OCI-LY3 (cell line): ENCODE data around the gene ZFR2.

ENCODE experiments used
- H2AFZ ChIP-seq: fragments of 200-600, 300-600 bp; shearing (Covaris generic); 2 replicates; pipeline ENCODE4 v1.6.0; 2014; ENCODE audit warnings: antibody characterized with exemption, low read depth, low read length
- H3K27ac ChIP-seq: fragments of 200-600, 300-600 bp; sonication (generic); 2 replicates; pipeline ENCODE4 v1.5.1; 2014; ENCODE audit warnings: mild to moderate bottlenecking, low read length, moderate library complexity, mixed read lengths
- H3K27me3 ChIP-seq: fragments of 200-600, 300-600 bp; sonication (generic); 2 replicates; pipeline ENCODE4 v1.6.1; 2014; ENCODE audit warnings: low read depth, low read length, mixed read lengths
- H3K36me3 ChIP-seq: fragments of 200-600, 300-600 bp; sonication (generic); replicated peaks from 2 replicates; pipeline ENCODE3; 2014; ENCODE audit warnings: low read depth, low read length, mixed read lengths
- H3K4me1 ChIP-seq: fragments of 300-600, 200-600 bp; sonication (generic); 2 replicates; pipeline ENCODE4 v1.6.1; 2014; ENCODE audit warnings: low read length, mixed read lengths
- H3K4me2 ChIP-seq: fragments of 200-600, 300-600 bp; sonication (generic); 2 replicates; pipeline ENCODE4 v1.6.1; 2014; ENCODE audit warnings: low read length, mixed read lengths
- H3K4me3 ChIP-seq: fragments of 300-600, 200-600 bp; sonication (generic); 2 replicates; pipeline ENCODE4 v1.5.1; 2014; ENCODE audit warnings: antibody characterized with exemption, mild to moderate bottlenecking, low read length, moderate library complexity
- H3K79me2 ChIP-seq: fragments of 300-600, 200-600 bp; shearing (Covaris generic); 2 replicates; pipeline ENCODE4 v1.6.1; 2014; ENCODE audit warnings: mild to moderate bottlenecking, low read length, mixed read lengths
- H3K9ac ChIP-seq: fragments of 300-600, 200-600 bp; shearing (Covaris generic); 2 replicates; pipeline ENCODE4 v1.6.0; 2014; ENCODE audit warnings: mild to moderate bottlenecking, low read length, moderate library complexity
- H3K9me3 ChIP-seq: fragments of 200-600, 300-600 bp; shearing (Covaris generic); 2 replicates; pipeline ENCODE4 v1.6.1; 2014; ENCODE audit warnings: low read length, mixed read lengths; ENCODE audit not compliant: insufficient read depth
- H4K20me1 ChIP-seq: fragments of 200-600, 300-600 bp; sonication (generic); 2 replicates; pipeline ENCODE4 v1.6.1; 2016; ENCODE audit warnings: low read length, mixed read lengths; ENCODE audit not compliant: insufficient read depth
- CTCF ChIP-seq: fragments of 200-600, 300-600 bp; sonication (generic); IDR thresholded peaks from 2 replicates; pipeline ENCODE4 v1.5.1; 2014; ENCODE audit warnings: antibody characterized with exemption, low read length, low read depth
- EZH2phosphoT487 ChIP-seq: fragments of 200-600 bp; shearing (Covaris generic); IDR thresholded peaks from 2 replicates; pipeline ENCODE4 v1.6.1; 2018; ENCODE audit warnings: antibody characterized with exemption, mixed run types, low read depth

The ZFR2 gene

GRCh38 chr19:3804429-3804828, 64.4 kb downstream of the ZFR2 start:
- no peak overlapping the region for H3K4me3 ChIP-seq
- no peaks in the 10 kb centered on the region for H4K20me1 ChIP-seq
- H3K27ac ChIP-seq = no peak overlapping the region
- no peak overlapping the region for H2AFZ ChIP-seq
- no peak overlapping the region for H3K9ac ChIP-seq
- no peaks in the 10 kb centered on the region for H3K36me3 ChIP-seq
- H3K27me3 ChIP-seq = no peaks in the 10 kb centered on the region
- TF ChIP-seq CTCF = no peak
- no peak for TF ChIP-seq EZH2phosphoT487
- H3K9me3 ChIP-seq = no peaks in the 10 kb centered on the region; the same call in 1 of the 2 replicates
- H3K79me2 ChIP-seq = no peaks in the 10 kb centered on the region
- H3K4me2 ChIP-seq = no peak overlapping the region
- H3K4me1 ChIP-seq = 0 out of 2 replicates have a peak, but pooled peaks cover 2% of the 10 kb centered on the region

- Histone ChIP-seq H3K36me3 (no peaks in the 10 kb centered on the region), H3K9me3 (no peaks in the 10 kb centered on the region; the same call in 1 of the 2 replicates), H3K9ac (no peak overlapping the region), H3K4me2 (no peak overlapping the region), H3K4me1 (no peaks in the 10 kb centered on the region), H3K27ac (no peak overlapping the region), H4K20me1 (no peaks in the 10 kb centered on the region), H3K79me2 (no peaks in the 10 kb centered on the region), H3K4me3 (no peak overlapping the region), H2AFZ (no peak overlapping the region), H3K27me3 (no peaks in the 10 kb centered on the region)
- no peak for TF ChIP-seq EZH2phosphoT487
- TF ChIP-seq CTCF = no peak
Observed at GRCh38 chr19:3803986-3804385, 64.9 kb downstream of the ZFR2 start.

- no peaks in the 10 kb centered on the region for H3K4me1 ChIP-seq
- no peaks in the 10 kb centered on the region for H4K20me1 ChIP-seq
Observed at GRCh38 chr19:3803114-3803888, 65.5 kb downstream of the ZFR2 start.

More at GRCh38 chr19:3803114-3803888, 65.5 kb downstream of the ZFR2 start:
- Histone ChIP-seq H2AFZ (no peak overlapping the region), H3K27me3 (no peaks in the 10 kb centered on the region), H3K27ac (no peak overlapping the region), H3K9me3 (no peaks in the 10 kb centered on the region; the same call in 1 of the 2 replicates), H3K36me3 (no peaks in the 10 kb centered on the region), H3K4me3 (no peak overlapping the region), H3K79me2 (no peaks in the 10 kb centered on the region), H3K4me2 (no peak overlapping the region), H3K9ac (no peak overlapping the region)
- TF ChIP-seq CTCF (no peak), EZH2phosphoT487 (no peak)
